Suprapubic skin (tissue), 3 donors: ENCODE data around the gene RCOR1.

Experiments used
- CTCF ChIP-seq, 2 donors: fragments of 200-600 bp in 1 of 2; fragments of 450-650 bp in 1 of 2; sonication (generic) in 1 of 2; IDR thresholded peaks; one replicate each; pipeline ENCODE4 v1.5.1; 2016 to 2019; ENCODE audit warnings: antibody characterized with exemption in 2 of 2, mild to moderate bottlenecking in 1 of 2, moderate library complexity in 1 of 2
- EP300 ChIP-seq: sonication (generic); formaldehyde crosslinking; IDR thresholded peaks from one replicate; pipeline ENCODE4 v1.6.1; 2017; ENCODE audit warnings: antibody characterized with exemption
- POLR2A ChIP-seq, 2 donors: fragments of 450-650 bp; IDR thresholded peaks; one replicate each; pipeline ENCODE4 v1.6.1; 2017; ENCODE audit warnings: antibody characterized with exemption in 2 of 2, mild to moderate bottlenecking in 2 of 2, moderate library complexity in 2 of 2

- TF ChIP-seq EP300 (no peak), CTCF (IDR thresholded peaks at IDR 0.05) (no peak), POLR2A (IDR thresholded peaks at IDR 0.05) (no peak)
These were observed 184.6 kb downstream of the RCOR1 start, which contains the start of gene TRAF3 for GRCh38 chr14:102776761-102777710.
